Stimulated activated CD4-positive, alpha-beta T cell treated with anti-CD3 and anti-CD28 coated beads, Interleukin-1b, Interleukin-23, amount 100 ng/mL, for 48 hours (primary cell): ENCODE results near the gene NPEPL1.
"Not testable (repeated sequence)": the region's sequence is repeated elsewhere in the genome, so short reads cannot be mapped to it uniquely, and the experiment has no call there.

Experiments
- DNase-seq: peaks from one replicate; pipeline ENCODE4 v3.0.0-alpha.2; 2020

NPEPL1 gene

DNA sequence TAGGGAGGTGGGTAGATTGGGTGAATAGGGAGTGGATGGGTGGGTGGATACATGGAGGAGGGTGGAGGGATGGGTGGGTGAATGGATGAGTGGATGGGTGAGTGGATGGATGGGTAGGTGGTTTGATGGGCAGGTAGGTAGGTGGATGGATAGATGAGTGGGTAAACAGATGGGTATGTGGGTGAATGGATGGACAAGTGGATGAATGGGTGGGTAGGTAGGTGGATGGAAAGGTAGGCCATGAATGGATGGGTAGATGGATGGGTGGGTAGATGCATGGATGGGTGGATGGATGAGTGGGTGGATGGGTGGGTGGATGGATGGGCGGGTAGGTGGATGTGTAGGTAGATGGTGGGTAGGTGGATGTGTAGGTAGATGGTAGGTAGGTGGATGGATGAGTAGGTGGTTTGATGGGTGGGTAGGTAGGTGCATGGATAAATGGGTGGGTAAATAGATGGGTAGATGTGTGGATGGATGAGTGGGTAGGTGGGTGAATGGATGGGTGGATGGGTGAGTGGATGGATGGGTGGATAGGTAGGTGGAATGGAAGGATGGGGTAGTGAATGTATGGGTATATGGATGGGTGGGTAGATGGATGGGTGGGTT, 51.4 kb downstream of the NPEPL1 start:
- DNase-seq: no peak

DNA sequence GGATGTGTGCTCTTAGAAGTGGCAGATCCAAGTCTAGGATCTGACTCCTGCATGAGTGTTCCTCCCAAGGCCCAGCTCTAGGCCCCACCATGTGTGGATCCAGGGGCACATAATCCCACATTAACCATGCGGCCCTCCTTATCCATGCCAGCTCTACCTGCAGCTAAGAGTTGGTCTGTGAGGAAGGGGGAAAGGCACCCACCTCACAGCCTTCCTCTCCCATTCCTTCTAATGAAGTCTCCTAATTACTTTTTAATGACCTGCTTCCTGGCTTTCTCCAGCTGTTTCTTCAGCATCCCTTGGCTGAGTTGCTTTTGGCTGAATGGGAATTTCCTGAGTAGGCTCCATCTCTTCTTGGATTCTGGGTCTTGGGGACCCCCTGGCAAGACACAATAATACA, 52.2 kb downstream of the NPEPL1 start:
- no peak for DNase-seq

DNA sequence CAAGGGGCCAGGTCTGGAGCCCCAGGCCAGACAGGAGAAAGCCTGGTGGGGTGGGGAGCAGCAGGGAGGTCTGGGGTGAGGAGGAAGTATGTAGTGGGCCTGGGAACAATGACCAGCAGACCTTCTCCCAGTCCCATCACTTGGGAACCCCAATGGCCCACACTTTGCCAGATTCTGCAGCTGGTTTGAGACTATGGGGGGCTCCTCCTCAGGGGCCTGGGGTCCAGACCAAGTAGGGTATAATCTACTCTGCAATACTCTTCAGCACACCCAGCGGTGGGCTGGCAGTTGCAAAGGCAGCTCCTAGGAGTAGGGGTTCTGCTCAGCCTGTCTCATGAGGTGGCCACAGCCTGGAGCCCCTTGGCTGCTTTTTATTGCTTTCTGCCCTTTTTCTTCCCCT, 52.8 kb downstream of the NPEPL1 start:
- no peak for DNase-seq

DNA sequence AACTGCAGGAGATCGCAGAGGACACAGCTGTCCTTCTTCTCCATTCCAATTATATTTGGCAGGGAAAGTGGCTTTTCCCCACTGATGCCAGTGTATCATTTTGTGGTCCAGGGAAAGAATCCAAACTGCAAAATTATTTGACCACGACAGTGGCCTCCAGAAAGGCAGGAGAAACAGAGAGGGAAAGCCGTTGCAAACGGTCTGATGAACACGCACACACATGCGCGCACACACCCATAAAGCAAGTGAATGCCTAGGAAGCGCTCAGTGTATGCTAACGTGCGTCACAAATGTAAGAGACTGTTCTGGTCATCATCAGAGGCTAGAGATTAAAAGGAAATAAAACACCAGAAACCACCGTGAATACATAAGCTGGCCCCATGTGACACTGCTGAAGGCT, 54.0 kb downstream of the NPEPL1 start:
- DNase-seq: no peak

DNA sequence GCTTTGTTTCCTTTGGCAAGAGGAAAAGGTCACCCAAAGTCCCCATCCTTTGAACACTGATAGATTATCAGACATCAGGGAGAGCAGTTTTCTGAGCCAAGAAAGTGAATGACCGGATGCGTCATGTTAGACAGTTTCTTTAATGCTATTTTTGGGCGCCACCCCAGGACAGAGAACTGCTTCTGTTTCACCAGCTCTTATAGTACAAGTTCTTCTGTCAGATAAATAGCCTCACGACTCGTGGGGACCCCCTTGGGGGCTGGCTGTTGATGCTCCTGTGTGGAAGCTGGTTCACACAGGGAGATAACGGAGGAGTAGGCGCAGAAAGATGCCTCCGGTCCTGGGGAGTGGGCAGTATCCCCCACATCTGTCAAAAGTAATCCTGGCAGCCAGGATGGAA, 54.6 kb downstream of the NPEPL1 start:
- DNase-seq: no peak

DNA sequence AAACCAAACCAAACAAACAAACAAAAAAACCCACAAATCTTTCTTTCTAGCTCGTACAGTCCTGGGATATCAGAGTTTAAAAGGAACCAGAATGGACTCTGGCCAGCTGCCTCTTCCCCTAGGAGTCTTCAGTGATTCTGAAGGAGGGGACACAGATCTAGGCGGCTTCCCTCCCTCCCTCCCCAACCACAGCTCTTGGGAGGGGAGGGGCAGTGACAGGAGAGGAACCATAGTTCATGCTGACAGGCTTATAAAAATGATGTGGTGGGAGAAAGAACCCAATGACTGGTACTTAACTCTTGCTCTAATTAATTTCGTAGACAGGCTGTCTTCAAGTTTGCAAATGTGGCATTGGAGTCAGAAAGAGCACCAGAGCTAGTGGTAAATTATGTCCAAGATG, 56.0 kb downstream of the NPEPL1 start:
- DNase-seq: no peak

DNA sequence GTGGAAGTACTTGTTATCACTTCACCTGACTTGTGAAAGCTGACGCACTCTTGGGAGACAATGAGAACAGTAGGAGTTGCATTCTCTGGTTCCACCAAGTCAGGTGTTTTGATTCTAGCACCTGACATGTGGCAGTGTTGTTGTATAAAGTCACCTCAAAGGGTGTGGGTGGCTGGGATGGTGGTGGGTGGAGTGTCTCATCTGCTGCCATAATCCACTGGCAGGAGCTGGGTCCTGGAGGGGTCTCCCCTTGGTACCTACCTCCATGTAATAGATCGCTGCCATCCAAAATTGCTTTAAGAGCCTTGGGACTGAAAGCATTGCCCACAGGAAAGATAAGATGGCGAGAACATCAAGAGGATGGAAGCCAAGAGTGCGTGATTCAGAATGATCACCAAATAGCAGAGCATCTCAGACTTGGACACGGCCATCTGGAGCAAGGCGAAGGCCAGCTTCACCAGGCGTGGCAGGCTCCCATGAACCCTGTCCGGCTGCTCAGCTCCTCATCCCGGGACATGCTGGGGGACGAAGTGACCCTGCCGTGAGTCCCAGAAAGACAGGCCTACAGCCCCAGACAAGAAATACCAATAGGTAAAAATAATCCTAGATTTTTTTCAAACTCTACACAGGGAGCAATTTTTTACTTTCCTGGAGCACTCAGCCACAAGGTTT, 56.6 kb downstream of the NPEPL1 start:
- no peak for DNase-seq

DNA sequence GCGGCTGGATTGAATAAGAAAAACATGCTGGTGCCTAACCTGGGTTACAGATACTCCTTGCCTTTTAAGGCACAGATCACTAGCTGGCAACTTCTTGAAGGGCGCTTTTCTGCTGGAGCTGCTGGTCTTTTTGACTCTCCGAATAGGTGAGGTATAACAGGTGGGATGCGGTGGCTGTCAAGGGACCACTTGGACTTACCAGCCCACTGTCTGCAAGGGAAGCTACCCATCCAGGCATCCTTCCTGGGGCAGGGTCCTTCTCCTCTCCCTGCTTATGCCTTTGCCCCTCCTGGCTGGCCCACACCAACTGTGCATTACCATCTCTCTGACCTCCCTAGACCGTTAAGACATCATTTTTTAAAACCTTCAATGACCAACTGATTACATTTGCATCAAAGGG, 57.4 kb downstream of the NPEPL1 start:
- DNase-seq: no peak

DNA sequence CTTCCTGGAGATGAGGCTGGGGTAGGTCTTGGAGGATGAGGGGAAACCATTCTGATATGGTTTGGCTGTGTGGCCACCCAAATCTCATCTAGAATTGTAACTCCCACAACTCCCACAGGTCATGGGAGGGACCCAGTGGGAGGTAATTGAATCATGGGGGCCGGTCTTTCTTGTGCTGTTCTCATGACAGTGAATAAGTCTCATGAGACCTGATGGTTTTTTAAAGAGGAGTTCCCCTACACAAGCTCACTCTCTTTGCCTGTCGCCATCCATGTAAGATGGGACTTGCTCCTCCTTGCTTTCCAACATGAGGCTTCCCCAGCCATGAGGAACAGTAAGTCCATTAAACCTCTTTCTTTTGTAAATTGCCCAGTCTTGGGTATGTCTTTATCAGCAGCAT, 58.1 kb downstream of the NPEPL1 start:
- DNase-seq: not testable (repeated sequence)

DNA sequence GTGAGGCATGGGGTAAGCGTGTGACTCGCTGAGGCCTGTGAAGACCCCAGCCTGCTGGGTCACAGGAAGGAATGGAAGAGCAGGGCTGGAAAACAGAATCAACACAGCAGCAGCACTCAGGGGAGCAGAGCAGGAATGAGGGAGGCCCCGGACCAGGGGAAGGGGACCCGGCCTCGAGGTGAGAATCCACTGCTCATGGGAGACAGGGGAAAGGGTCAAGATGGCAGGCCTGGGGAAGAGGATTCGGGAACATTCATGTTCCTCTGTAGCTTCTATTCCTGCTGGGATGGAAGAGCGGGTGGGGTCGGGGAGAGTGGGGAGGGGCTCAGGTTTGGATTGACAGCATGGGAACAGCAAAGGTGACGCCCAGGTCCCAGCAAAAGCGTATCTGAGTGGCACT, 59.4 kb downstream of the NPEPL1 start:
- DNase-seq: no peak

DNA sequence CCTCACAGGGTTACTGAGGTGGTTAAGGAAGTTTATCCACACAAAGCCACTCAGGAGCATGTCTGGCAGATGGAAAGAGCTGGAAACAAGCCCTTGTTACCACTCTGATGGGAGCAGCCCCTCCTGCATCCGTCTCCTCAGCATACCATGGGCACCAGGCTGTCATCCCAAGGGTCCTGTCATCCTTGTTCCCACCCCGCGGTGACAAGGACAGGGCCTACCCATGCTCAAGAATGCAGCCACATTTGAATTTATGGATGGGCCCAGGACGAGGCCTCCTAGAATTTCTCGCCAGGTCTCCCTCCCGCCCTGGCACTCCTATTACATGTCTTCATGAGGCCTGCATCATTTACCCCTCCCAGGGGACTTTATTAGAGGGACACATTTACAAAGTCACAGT, 60.0 kb downstream of the NPEPL1 start:
- no peak for DNase-seq

DNA sequence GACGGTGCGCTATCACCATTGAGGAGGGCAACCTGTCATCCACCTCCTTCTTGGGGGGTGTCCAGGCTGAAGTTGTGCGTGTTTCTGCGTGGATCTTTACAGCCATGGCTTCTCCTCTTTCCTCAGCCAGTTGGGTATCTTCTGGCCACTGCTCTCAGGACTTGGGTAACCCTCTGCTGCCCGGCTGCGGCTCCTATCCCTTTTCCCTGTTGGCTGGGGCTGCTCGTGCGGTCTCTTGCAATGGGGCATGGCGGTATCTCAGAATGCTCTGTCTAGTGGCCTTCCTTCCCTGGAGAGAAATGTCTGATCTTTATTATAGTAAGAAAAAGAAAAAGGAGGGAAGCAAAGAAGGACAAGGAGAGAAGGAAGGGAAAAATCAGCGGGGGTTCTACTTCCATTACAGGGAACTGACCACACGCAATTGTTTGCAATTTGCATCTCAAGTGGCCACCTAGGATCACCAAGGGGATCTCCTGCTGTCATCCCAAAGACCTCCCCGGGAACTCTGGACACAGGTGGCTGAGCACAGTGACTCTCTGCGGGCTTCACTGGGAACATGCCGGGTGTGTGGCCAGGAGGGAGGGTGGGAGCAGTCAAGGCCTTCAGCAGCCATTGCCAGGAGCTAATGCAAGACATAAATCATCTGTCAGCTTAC, 60.8 kb downstream of the NPEPL1 start:
- no peak for DNase-seq

DNA sequence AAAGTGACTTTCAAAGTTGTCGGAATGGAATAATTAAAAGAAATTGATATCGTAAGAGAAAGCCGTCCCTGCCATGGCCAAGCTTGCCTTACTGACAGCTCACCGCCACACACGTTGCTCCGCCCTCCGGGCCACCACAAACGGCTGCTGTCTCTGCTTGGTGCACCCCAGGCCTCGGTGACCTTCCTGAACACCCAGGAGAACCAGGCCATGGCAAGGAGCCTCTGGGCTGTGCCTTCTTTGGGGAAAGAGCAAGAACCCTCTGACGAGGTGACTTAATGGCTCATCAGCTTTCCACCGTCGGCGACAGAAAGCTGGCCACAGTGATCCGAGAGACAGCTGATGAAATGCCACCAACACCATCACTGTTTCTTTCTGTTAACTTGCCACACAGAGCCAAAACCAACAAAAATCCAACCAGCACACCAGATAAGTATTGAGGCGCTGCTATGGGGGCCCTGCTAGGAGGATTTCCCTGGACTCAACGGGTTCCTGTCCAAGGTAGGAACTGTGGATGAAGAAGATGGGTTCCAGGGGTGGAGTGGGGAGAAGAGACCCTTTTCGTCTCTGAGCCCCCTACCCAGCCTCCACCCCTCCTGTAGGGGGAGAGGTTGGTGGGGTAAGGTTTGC, 61.4 kb downstream of the NPEPL1 start:
- no peak for DNase-seq

DNA sequence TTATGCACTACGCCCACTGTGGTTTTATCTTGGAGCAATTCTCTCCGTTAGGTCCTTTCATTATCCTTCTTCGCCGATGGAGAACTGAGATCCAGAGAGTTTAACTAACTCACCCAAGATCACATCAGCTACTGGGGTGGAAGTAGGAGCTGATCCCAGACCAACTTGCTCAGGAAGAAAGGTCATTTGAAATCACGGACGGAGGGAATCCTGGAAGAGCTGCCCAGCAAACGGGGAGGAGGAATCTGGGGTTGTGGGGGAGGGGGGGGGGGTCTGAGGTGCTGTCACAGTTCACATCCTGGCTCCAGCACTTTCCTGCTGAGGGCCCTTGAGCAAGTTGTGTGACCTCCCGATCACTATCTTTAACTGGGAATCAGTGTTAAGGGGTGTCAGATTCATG, 62.0 kb downstream of the NPEPL1 start:
- DNase-seq: no peak

DNA sequence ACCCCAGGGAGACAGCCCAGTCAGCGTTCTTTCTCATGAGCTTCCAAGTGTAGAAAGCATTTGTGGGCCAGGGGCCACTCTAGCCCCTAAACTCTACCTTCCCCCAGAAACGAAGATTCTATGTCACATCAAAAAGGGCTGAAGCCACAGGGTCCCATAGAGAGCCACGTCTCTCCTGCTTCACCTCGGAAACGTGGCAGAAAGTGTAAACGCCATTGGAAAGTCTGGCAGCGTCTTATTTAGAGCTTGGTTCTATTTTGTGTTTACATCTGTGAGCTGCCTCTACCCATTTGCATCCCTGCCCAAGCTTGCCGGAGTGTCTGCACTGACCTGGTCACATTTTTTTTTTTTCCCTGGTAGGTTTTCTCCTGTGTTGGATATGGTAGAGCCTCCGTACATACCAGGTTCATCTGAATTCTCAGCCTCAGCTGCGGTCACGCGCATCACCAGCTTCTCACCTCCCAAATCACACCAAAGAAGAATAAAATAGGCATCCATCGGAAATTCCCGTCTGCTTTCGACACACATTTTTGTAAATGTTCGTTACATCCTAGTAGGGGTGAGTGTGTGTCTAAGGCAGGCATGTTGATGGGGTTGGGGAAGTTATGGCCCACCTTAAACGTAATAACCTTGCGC, 62.6 kb downstream of the NPEPL1 start:
- DNase-seq: no peak

DNA sequence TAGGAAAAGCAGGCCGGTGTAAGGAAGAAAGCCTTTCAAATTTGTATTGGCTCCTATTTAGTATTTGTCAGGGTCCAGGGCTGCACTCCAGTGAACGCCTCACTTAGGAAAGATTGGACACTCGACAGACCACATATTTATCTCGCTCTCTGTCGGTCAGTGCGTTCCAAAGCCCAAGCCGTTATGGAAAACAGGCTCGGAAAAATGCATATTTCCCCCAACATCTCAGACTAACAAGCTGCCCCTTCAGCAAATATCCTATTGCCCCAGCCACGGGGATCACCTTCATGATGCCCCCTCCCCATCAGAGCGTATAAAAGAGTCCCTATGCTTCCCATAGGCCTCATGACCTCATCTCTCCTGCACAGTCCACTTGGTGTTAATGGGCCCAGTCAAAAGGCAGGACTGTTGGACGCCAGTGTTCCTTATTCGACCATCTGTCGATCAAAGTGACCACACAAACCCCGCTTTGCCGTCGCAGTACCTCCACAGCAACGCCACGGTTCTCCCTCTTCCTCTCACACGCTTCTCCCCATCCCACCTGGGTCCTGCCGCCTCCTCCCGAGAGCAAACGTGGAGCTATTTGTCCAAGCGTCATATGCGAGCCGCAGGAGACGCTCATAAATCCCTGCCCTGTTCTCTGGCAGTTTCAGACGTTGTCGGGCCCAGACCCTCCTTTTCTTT, 63.3 kb downstream of the NPEPL1 start:
- no peak for DNase-seq

DNA sequence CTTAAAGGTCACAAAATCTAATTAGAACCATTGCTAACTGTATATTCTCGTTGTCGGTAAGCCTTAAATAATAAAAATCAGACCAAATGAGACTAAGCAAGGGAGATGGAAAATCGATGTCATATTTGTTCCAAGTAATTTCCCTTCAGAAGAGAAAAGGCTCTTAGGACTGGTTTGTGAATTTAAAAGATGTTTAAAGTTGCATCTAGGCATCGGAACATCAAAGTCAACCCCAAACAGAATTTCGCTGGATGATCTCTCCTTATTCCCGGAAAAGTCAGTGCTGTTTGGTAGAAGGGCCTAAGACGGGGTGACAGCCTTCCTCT, 63.8 kb downstream of the NPEPL1 start:
- no peak for DNase-seq

DNA sequence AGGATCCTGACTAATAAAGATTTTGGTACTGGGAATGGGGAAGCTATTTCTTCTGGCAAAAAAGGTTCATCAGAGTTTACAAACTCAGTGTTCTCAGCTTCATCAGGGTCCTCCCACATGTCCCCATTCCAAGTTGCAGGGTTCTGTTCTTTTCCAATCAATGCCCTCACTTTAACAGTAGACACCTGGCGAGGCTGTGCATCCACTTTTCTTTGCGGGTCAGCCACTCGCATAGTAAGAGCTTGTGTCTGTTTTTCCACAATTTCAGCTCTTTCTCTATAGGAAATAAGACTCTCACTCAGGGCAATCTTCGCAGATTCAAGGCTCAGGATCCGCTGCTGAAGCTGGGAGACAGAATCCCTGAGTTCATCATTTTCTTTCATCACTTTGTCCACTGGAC, 65.0 kb downstream of the NPEPL1 start:
- DNase-seq: not testable (repeated sequence)

DNA sequence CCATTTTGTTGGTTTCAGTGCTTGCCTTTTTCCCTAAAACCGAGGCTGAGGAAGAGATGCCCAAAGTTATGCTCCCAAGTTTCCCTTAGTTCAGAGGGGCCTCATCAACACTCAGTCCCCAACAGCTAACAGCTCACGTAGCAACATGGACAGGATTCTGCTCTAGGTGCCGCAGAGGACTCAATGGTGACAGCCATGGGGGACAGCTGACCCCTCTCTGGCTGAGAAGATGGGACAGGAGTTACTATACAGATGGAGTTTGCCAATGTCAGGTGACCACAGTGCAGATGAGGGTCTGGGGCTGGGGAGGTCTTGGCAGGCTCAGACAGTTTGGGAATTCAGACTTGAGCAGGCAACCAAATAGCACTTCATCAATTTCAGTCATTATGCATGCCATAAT, 67.3 kb downstream of the NPEPL1 start:
- no peak for DNase-seq

DNA sequence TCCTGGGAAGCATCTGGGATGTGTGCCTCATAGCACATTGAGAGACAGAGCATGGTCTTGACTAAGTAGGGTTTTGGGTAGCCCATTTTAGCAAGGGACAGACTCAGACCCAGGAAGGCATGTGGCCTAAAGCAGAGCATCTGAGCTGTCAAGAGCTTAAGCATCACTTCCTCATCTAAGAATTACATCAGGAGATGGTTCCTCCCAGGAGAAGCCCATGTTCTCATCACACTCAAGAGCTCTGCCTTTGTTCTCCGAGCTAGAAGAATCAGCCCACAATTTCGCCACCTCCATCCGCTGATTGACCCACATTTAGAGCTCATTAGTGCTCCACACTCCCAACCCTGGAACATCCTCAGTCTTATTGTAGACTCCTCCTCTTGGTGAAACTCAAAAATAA, 68.3 kb downstream of the NPEPL1 start:
- DNase-seq: no peak

DNA sequence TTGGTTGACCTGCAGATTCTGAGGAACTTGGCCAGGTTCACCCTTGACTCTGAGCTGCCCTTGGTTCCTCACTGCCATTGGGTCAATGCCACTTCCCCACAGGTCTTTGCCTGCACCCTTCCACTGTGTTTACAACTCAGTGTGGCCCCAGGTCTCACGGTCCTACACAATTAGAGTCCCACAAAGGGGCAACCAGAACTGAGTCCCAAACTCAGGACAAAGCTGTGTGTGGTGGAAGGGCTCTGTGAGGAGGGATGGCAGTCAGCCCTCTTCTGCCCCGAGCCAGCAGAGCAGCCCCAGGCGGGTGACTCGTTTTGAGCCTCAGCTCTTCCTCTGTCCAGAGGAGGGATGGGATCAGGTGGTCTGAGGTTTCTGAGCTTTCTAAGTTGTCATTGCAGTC, 69.5 kb downstream of the NPEPL1 start:
- no peak for DNase-seq

DNA sequence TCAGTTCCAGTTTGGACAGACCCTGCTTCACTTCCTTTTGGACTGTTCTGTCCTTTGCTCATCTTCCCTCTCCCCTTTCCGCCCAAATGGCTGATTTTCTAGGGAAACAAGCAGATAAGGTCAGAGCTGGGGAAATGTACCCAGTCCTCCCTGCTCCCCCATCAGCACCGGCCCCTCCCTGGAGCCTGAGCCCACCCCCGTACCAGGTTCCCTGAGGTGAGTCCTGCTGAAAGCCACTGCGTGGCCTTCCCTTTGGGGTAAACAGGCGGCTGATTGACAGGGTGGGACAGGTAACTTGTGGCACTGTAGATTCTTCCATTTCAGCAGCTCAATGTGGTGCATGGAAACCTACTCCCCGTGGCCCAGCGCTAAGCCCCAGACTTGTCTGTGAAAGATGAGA, 70.5 kb downstream of the NPEPL1 start:
- no peak for DNase-seq
